Heart right ventricle (tissue), 16 donors: ENCODE results near the gene TDRD7. TPM values are rescaled to one million over a fixed set of nuclear protein-coding genes. Genes with fewer than 3 reads are reported as not detected.

Source experiments
- ATAC-seq, 8 donors: fragments of 200-7000 bp; cut with Tn5 transposase; one replicate each; pipeline ENCODE4 v1.9.1; 2020; ENCODE audit warnings: mild to moderate bottlenecking in 8 of 8, moderate library complexity in 8 of 8, moderate number of reproducible peaks in 1 of 8
- DNase-seq, 2 donors: peaks; one replicate each; pipeline ENCODE4 v3.0.0-alpha.2; 2020
- H3K27ac ChIP-seq, 10 donors: fragments of 200-600 bp; sonication (generic) in 2 of 10; one replicate each; pipeline versions ENCODE4 v1.5.0 to v1.8.0; 2020 to 2022; ENCODE audit warnings: mild to moderate bottlenecking in 3 of 10
- H3K27me3 ChIP-seq, 7 donors: fragments of 200-600 bp; one replicate each; pipeline ENCODE4 v1.8.0; 2021 to 2022; ENCODE audit warnings: mild to moderate bottlenecking in 2 of 7
- H3K36me3 ChIP-seq, 9 donors: fragments of 200-600 bp; sonication (generic) in 1 of 9; one replicate each; pipeline versions ENCODE4 v1.5.0 to v1.8.0; 2020 to 2022; ENCODE audit warnings: mild to moderate bottlenecking in 2 of 9
- H3K4me1 ChIP-seq, 9 donors: fragments of 200-600 bp; sonication (generic) in 1 of 9; one replicate each; pipeline versions ENCODE4 v1.5.0 to v1.8.0; 2020 to 2022; ENCODE audit warnings: mild to moderate bottlenecking in 4 of 9
- H3K4me3 ChIP-seq, 10 donors: fragments of 200-600 bp; sonication (generic) in 2 of 10; one replicate each; pipeline versions ENCODE4 v1.5.0 to v1.8.0; 2020 to 2022; ENCODE audit warnings: mild to moderate bottlenecking in 7 of 10, moderate library complexity in 2 of 10
- H3K9me3 ChIP-seq, 11 donors: fragments of 200-600 bp in 10 of 11; sonication (generic) in 2 of 11; one replicate each; pipeline versions ENCODE4 v1.5.0 to v1.8.0; 2013 to 2022; ENCODE audit warnings: mild to moderate bottlenecking in 2 of 11, control low read depth in 1 of 11, moderate library complexity in 1 of 11
- WGBS, 2 donors: extraction: QIAGEN DNeasy Blood & Tissue Kit; methylation state at CpG; one replicate each; pipeline ENCODE4 v1.1.7; 2013; ENCODE audit warnings: inconsistent platforms in 1 of 2; 5-methylcytosine and 5-hydroxymethylcytosine counted together
- intact Hi-C, 10 donors: fragments of 100-400 bp; cut with DNase I; formaldehyde crosslinking; loops; one replicate each; pipeline versions ENCODE4 v1.11.1 to v1.14.2; 2022
- polyA plus RNA-seq, 2 donors: library from polyadenylated mRNA; stranded (reverse); fragments of 200-250 nt; gene quantifications; one replicate each; pipeline ENCODE4 v1.2.3, GENCODE V29; 2013
- total RNA-seq, 10 donors: library from RNA; stranded (reverse); fragmentation: NEBNext Ultra II Directional in 3 of 10; extraction: Animal tissue kit (Norgen Biotek cat#: 25700) in 3 of 10; gene quantifications; one replicate each; pipeline versions ENCODE4 v1.2.1 to v1.2.4, GENCODE V29; 2021 to 2023
- TF ChIP-seq, protein P1 (sequence below), 9 donors: fragments of 200-600 bp; sonication (generic) in 2 of 9; IDR thresholded peaks; one replicate each; pipeline versions ENCODE4 v1.5.0 to v1.8.0; 2021 to 2022; ENCODE audit warnings: antibody characterized with exemption in 9 of 9, mild to moderate bottlenecking in 5 of 9, moderate library complexity in 1 of 9
- donor health status: Arrhythmogenic right ventricular cardiomyopathy.
- donor health status: ischemic (EF 13 %, LVEDD 7.1; RV severe dilation, severe dysfunction).
- donor health status: healthy with polysubstance abuse.
- donor health status: DM: no; HTN: yes; CAD: no.
- donor health status: DM: no; HTN: no; CAD: no.
- donor health status: ischemic (EF 25% LVEDD 6.9; RV normal size, moderate dysfunction).
- donor health status: ischemic (EF 25% LVEDD 5.7; RV mildly dilated, moderate dysfunction).
- donor health status: healthy.
- donor health status: DM: yes; HTN: yes; CAD: no.
- donor health status: Ischemic cardiomyopathy.
- donor health status: ischemic (EF 35%, LVEDD 5.7; RV mildly dilated, moderate dysfunction).
- donor health status: nonischemic (EF 11% LVEDD 7.7; RV severe dilation, severe dysfunction).
- donor health status: DM: yes; HTN: yes; CAD: no.
- donor health status: PGD.
- donor health status: ischemic (EF 29% LVEDD 5.4; RV normal size, mild dysfunction).
- donor health status: nonischemic (EF 23%, LVEDD 6.1; RV moderate dilation, normal function).

TDRD7 gene
- total and polyA plus RNA-seq, 12 donors: 4.0 to 12.8 (median 8.0) TPM

DNA sequence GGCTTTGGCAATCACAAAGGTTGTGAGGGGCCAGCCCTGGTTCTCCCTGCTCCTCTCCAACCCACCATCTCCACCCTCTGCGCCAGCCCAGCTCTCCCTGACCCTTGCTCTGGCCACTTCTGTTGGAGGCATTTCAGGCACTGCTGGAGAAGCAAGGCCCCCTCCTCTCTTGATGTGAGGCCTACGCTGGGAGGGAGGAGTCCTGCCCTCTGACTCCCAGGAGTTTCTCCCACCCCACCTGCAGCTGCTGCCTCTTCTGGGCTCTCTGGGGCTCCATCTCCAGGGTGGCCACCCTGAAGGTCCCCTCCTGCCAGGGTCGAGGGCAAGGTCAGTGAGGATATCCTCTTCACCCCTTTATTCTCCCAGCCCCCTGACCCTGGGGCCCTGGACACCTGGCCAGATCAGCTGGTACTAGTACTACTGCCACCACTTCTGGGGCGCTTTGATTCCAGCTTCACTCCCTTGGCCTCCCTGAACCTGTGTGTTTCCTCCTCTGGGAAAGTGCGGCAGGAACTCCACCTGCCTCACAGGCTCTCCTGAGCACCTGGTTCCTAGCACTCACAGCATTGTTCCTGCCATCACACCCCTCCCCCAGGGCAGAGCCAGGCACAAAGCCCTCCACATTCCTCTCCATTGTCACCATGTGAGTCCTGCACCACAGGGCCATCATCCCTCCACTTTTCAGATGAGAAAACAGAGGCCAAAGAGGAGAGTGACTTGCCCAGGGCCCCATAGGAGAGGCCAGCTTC, 23.8 kb upstream of the TDRD7 start:
- intact Hi-C loops: no loop called here
- H3K27ac ChIP-seq: no peak overlapping the region
- H3K27me3 ChIP-seq: peaks cover 0 to 37% (median 17%) of the 10 kb centered on the region in 7 donors
- no peaks in the 10 kb centered on the region for H3K9me3 ChIP-seq
- peaks cover 0 to 8% (median 0%) of the 10 kb centered on the region in 9 donors for H3K4me1 ChIP-seq
- WGBS, 2 donors: 84 to 86% methylated on average over 5 of the region's 5 CpGs
- H3K4me3 ChIP-seq: no peak overlapping the region
- TF ChIP-seq, protein P1, sequence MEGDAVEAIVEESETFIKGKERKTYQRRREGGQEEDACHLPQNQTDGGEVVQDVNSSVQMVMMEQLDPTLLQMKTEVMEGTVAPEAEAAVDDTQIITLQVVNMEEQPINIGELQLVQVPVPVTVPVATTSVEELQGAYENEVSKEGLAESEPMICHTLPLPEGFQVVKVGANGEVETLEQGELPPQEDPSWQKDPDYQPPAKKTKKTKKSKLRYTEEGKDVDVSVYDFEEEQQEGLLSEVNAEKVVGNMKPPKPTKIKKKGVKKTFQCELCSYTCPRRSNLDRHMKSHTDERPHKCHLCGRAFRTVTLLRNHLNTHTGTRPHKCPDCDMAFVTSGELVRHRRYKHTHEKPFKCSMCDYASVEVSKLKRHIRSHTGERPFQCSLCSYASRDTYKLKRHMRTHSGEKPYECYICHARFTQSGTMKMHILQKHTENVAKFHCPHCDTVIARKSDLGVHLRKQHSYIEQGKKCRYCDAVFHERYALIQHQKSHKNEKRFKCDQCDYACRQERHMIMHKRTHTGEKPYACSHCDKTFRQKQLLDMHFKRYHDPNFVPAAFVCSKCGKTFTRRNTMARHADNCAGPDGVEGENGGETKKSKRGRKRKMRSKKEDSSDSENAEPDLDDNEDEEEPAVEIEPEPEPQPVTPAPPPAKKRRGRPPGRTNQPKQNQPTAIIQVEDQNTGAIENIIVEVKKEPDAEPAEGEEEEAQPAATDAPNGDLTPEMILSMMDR (IDR thresholded peaks at IDR 0.05): no peak
- H3K36me3 ChIP-seq: no peaks in the 10 kb centered on the region
- DNase-seq: no peak
- no peak for ATAC-seq

DNA sequence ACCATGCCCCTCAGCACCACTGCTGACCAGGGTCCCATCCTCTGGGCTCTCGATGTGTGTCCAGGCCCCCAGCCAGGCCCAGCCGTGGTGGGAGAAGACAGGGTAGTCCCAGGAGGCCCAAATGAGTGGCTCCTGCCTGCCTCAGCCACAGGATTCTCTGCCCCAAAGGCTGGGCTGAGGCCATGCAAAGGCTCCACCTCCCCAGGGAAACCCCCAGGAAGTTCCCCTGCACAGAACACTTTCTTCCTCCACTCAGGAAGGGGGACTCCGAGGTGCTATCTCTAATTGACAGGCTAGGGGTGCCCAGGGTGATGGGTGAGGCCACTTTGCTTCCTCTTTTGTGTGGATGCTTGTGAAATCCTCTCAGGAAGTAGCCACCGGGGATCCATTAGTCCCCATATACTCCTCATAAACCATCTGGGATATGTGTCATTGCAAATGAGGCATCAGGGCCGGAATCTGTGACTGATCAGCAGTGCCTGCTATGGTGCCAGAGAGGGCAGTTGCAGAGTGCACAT, 23.1 kb upstream of the TDRD7 start:
- DNase-seq (no peak), ATAC-seq (no peak)
- Histone ChIP-seq H3K36me3 (no peaks in the 10 kb centered on the region), H3K9me3 (no peaks in the 10 kb centered on the region), H3K27ac (no peak overlapping the region), H3K27me3 (peaks cover 0 to 37% (median 17%) of the 10 kb centered on the region in 7 donors), H3K4me1 (peaks cover 0 to 8% (median 0%) of the 10 kb centered on the region in 9 donors), H3K4me3 (no peak overlapping the region)
- intact Hi-C loops: no loop called here
- WGBS, 2 donors: 51 to 52% methylated on average over 5 of the region's 5 CpGs
- TF ChIP-seq, protein P1 (IDR thresholded peaks at IDR 0.05): no peak

DNA sequence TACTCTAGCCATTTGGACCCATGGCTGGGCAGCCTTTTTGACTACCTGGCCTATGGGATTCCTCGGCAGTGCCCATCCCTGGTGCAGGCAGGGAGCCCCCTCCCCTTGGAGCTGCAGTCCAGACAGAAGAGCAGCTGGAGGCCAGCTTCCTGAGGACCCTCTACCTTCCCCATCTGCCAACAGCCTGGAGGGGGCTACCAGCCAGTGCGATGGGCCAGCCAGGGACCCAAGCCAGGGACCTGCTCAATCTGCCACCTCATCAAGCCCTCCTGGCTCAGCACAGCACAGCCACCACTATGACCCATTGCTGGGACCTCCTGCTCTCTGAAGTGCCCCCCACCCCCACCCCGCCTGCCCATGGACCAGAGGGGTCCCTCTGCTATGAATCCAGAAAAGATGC, 22.6 kb upstream of the TDRD7 start:
- H3K27me3 ChIP-seq: peaks cover 0 to 37% (median 17%) of the 10 kb centered on the region in 7 donors
- intact Hi-C loops: no loop called here

DNA sequence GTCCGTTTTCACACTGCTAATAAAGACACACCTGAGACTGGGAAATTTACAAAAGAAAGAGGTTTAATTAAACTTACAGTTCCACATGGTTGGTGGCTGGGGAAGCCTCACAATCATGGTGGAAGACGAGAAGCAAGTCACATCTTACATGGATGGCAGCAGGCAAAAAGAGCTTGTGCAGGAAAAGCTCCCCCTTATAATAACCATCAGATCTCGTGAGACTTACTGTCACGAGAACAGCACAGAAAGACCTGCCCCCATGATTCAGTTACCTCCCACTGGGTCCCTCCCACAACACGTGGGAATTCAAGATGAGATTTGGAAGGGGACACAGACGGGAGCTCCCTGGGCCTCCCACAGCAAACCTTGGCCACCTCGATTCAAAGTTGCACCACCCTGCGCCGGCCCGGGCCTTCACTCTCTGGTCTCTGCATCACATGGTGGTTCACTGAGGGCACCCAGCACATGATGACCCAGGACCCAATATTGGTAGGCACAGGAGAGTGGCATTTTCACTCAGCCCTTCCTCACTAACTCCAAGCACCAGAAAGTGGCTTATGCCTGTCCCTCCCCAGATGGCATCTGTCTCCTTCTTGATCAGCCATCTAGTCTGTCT, 21.0 kb upstream of the TDRD7 start:
- Histone ChIP-seq H3K27ac (no peak overlapping the region), H3K4me1 (peaks cover 0 to 8% (median 0%) of the 10 kb centered on the region in 9 donors), H3K36me3 (no peaks in the 10 kb centered on the region), H3K4me3 (no peak overlapping the region), H3K27me3 (peaks cover 0 to 33% (median 17%) of the 10 kb centered on the region in 7 donors), H3K9me3 (no peaks in the 10 kb centered on the region)
- TF ChIP-seq, protein P1 (IDR thresholded peaks at IDR 0.05): no peak
- ATAC-seq (no peak), DNase-seq (no peak)
- WGBS, 2 donors: 78 to 85% methylated on average over 10 of the region's 10 CpGs
- intact Hi-C loops: no loop called here

More for the DNA sequence above, 22.6 kb upstream of the TDRD7 start:
- Histone ChIP-seq H3K4me3 (no peak overlapping the region), H3K9me3 (no peaks in the 10 kb centered on the region), H3K27ac (no peak overlapping the region), H3K4me1 (peaks cover 0 to 8% (median 0%) of the 10 kb centered on the region in 9 donors), H3K36me3 (no peaks in the 10 kb centered on the region)
- WGBS, 2 donors: 85 to 91% methylated on average over 3 of the region's 3 CpGs
- DNase-seq (no peak), ATAC-seq (no peak)
- TF ChIP-seq, protein P1 (IDR thresholded peaks at IDR 0.05): no peak
